Ovary (tissue), 9 donors: Measurements from ENCODE around the gene RASGRP1. TPM values are rescaled to one million over a fixed set of nuclear protein-coding genes. Genes with fewer than 3 reads are reported as not detected.

Experiments used
- DNase-seq, 5 donors: peaks; one replicate each; pipeline ENCODE4 v3.0.0-alpha.2; 2019 to 2020
- H3K27ac ChIP-seq, 2 donors: fragments of 200-600 bp; one replicate each; pipeline versions ENCODE4 v1.5.1 to v1.8.0; 2019 to 2022
- H3K27me3 ChIP-seq: fragments of 200-600 bp; one replicate; pipeline ENCODE4 v1.8.0; 2022
- H3K36me3 ChIP-seq: fragments of 200-600 bp; sonication (generic); one replicate; pipeline ENCODE4 v1.5.1; 2019
- H3K4me1 ChIP-seq: one replicate; pipeline ENCODE4 v1.8.1; 2013; ENCODE audit warnings: mild to moderate bottlenecking, moderate library complexity; ENCODE audit not compliant: insufficient read depth
- H3K4me3 ChIP-seq: fragments of 200-600 bp; sonication (generic); one replicate; pipeline ENCODE4 v1.5.1; 2017
- H3K9me3 ChIP-seq, 2 donors: fragments of 200-600 bp in 1 of 2; sonication (generic) in 1 of 2; one replicate each; pipeline versions ENCODE4 v1.5.1 to v1.8.1; 2013 to 2019; ENCODE audit warnings: mild to moderate bottlenecking in 1 of 2, moderate library complexity in 1 of 2
- CTCF ChIP-seq, 3 donors: fragments of 450-650 bp in 2 of 3; fragments of 200-600 bp in 1 of 3; IDR thresholded peaks; one replicate each; pipeline versions ENCODE4 v1.5.1 to v1.8.0; 2016 to 2022; ENCODE audit warnings: antibody characterized with exemption in 3 of 3, mild to moderate bottlenecking in 1 of 3
- EP300 ChIP-seq: sonication (generic); formaldehyde crosslinking; IDR thresholded peaks from one replicate; pipeline ENCODE4 v1.6.1; 2017; ENCODE audit warnings: antibody characterized with exemption
- POLR2A ChIP-seq: fragments of 450-650 bp; IDR thresholded peaks from one replicate; pipeline ENCODE4 v1.6.1; 2017; ENCODE audit warnings: antibody characterized with exemption, mild to moderate bottlenecking, moderate library complexity
- WGBS, 3 donors: extraction: QIAGEN DNeasy Blood & Tissue Kit in 1 of 3; methylation state at CpG; one replicate each; pipeline versions ENCODE4 v1.1.5 to v1.1.7; 2013 to 2017; 5-methylcytosine and 5-hydroxymethylcytosine counted together
- intact Hi-C, 4 donors: fragments of 100-400 bp; cut with DNase I; formaldehyde crosslinking; loops; one replicate each; pipeline versions ENCODE4 v1.11.0 to v1.15.1; 2022 to 2023
- polyA plus RNA-seq, 2 donors: library from polyadenylated mRNA; stranded (reverse); fragments of 200-250 nt in 1 of 2; fragments of 350-450 nt in 1 of 2; fragmentation: Illumina TruSeq in 1 of 2; extraction: RNeasy Lipid Tissue Mini Kit (QIAGEN cat#74804) in 1 of 2; gene quantifications; one replicate each; pipeline ENCODE4 v1.2.3, GENCODE V29; 2013 to 2014
- total RNA-seq, 7 donors: library from RNA; depleted of rRNA in 2 of 7; stranded (reverse); fragments of >200 nt in 2 of 7; fragmentation: NEBNext Ultra II Directional in 3 of 7; extraction: Animal tissue kit (Norgen Biotek cat#: 25700) in 3 of 7; gene quantifications; one replicate each; pipeline versions ENCODE4 v1.1.0 to v1.2.4, GENCODE V29; 2016 to 2023
- donor health status: DM: no; HTN: no; CAD: no; lungs with moderate emphysema.
- donor health status: DM: no; HTN: no; CAD: no.
- donor health status: Bipolar disorder and iron deficiency.
- donor health status: DM: yes; HTN: yes; CAD: no.
- donor health status: DM: no; HTN: no; CAD: no.
- donor health status: DM: yes; HTN: yes; CAD: no.

RASGRP1 gene
- total and polyA plus RNA-seq, 9 donors, result 0.13 to 15.5 (median 1.0) TPM

GRCh38 chr15:38610748-38611147 is 46.1 kb upstream of the RASGRP1 start:
- no peaks in the 10 kb centered on the region for H3K9me3 ChIP-seq
- 67 to 71% (median 69%) methylated on average over 7 of the region's 7 CpGs for WGBS, 3 donors
- TF ChIP-seq EP300, result no peak
- no peak for TF ChIP-seq CTCF (IDR thresholded peaks at IDR 0.05)

DNA sequence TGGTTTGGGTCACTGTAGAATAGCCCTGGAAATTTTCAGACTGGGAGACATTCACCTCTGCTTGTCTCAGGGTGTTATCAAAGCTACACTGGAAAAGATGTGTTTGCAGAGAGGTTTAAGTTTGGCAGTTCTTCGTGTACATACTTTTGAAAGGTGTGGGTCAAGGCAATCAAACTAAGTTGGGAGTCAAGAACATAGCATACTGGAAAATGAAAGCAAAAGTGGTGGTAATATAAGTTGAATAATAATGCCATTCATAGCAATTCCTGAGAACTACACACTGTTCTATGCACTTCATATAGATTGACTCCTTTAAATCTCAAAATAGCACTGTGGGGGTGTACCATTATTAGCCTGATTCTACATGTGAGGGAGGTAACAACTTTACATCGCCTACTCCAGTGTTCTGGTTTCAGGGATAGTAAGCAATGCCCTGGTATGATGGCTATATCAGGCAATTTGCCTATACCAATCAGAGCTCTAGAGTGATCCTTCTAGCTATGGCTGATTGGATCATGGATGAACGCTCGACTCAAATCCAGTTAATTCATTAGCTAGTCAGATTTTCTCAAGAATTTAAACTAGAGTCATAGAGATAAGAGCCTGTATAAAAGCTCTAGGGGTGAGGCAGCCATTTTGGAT is 44.6 kb upstream of the RASGRP1 start:
- H3K9me3 ChIP-seq, result no peaks in the 10 kb centered on the region
- TF ChIP-seq CTCF (IDR thresholded peaks at IDR 0.05) (no peak), POLR2A (no peak), EP300 (no peak)
- no peak overlapping the region for H3K4me3 ChIP-seq
- H3K27ac ChIP-seq, result no peak overlapping the region
- intact Hi-C loops, result no loop called here
- 61 to 74% (median 64%) methylated on average over 4 of the region's 4 CpGs for WGBS, 3 donors
- no peak for DNase-seq
- H3K36me3 ChIP-seq, result no peaks in the 10 kb centered on the region
- no peaks in the 10 kb centered on the region for H3K4me1 ChIP-seq
- no peaks in the 10 kb centered on the region for H3K27me3 ChIP-seq

More at GRCh38 chr15:38610748-38611147, 46.1 kb upstream of the RASGRP1 start:
- intact Hi-C loops, result no loop called here
- no peak overlapping the region for H3K27ac ChIP-seq
- H3K4me3 ChIP-seq, result no peak overlapping the region
- H3K27me3 ChIP-seq, result no peaks in the 10 kb centered on the region
- no peaks in the 10 kb centered on the region for H3K4me1 ChIP-seq
- no peak for DNase-seq
- no peaks in the 10 kb centered on the region for H3K36me3 ChIP-seq

DNA sequence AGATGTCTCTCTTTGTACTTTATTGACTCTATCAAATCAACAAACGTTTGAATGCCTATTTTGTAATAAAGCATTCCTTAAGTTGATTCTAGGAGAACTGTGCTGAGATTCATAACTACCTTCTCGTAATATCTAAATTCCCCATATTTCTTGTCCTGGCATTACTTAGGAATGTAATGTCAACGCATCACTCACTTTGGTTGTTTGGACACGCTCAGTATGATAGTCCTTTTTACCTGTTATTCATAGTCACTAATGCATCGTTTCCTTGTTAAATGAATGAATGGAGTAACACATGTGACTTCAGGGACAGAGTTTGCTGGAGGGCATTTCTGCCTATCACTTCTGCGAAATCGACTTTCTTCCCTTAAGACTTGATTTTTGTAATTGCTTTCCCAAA is 44.1 kb upstream of the RASGRP1 start:
- DNase-seq, result no peak
- H3K4me3 ChIP-seq, result no peak overlapping the region
- no peak for TF ChIP-seq POLR2A
- TF ChIP-seq CTCF (IDR thresholded peaks at IDR 0.05), result no peak
- no peak for TF ChIP-seq EP300
- 71 to 82% (median 76%) methylated on average over 7 of the region's 7 CpGs for WGBS, 3 donors
- no peaks in the 10 kb centered on the region for H3K4me1 ChIP-seq
- H3K27ac ChIP-seq, result no peak overlapping the region
- intact Hi-C loops, result no loop called here
- H3K27me3 ChIP-seq, result no peaks in the 10 kb centered on the region
- H3K9me3 ChIP-seq, result no peaks in the 10 kb centered on the region
- H3K36me3 ChIP-seq, result no peaks in the 10 kb centered on the region

- 78 to 80% (median 80%) methylated on average over 3 of the region's 3 CpGs for WGBS, 3 donors
- intact Hi-C loops, result no loop called here
Observed at GRCh38 chr15:38605744-38606143, 41.1 kb upstream of the RASGRP1 start.

More at GRCh38 chr15:38605744-38606143, 41.1 kb upstream of the RASGRP1 start:
- Histone ChIP-seq H3K9me3 (no peaks in the 10 kb centered on the region), H3K4me3 (no peak overlapping the region), H3K36me3 (no peaks in the 10 kb centered on the region), H3K27me3 (no peaks in the 10 kb centered on the region), H3K4me1 (no peaks in the 10 kb centered on the region), H3K27ac (no peak overlapping the region)
- TF ChIP-seq CTCF (IDR thresholded peaks at IDR 0.05) (no peak), EP300 (no peak), POLR2A (no peak)
- DNase-seq, result no peak
